HG03135 (cell line): ENCODE data around the gene PCDHA8.
"Not testable (repeated sequence)": the region's sequence is repeated elsewhere in the genome, so short reads cannot be mapped to it uniquely, and the experiment has no call there.

ENCODE experiments used
- ATAC-seq: cut with Tn5 transposase; IDR thresholded peaks from one replicate; pipeline ENCODE4 v1.9.1; 2021; ENCODE audit warnings: mild to moderate bottlenecking, moderate library complexity; ENCODE audit not compliant: unreplicated experiment

PCDHA8 gene

DNA sequence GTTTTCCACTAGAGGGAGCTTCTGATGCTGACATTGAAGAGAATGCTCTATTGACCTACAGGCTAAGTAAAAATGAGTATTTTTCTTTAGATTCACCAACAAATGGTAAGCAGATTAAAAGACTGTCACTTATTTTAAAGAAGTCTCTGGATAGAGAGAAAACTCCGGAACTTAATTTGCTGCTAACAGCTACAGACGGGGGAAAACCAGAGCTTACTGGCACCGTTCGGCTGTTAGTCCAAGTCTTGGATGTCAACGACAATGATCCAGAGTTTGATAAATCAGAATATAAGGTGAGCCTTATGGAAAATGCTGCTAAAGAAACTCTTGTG lies 28.5 kb downstream of the PCDHA8 start:
- ATAC-seq, result no peak

DNA sequence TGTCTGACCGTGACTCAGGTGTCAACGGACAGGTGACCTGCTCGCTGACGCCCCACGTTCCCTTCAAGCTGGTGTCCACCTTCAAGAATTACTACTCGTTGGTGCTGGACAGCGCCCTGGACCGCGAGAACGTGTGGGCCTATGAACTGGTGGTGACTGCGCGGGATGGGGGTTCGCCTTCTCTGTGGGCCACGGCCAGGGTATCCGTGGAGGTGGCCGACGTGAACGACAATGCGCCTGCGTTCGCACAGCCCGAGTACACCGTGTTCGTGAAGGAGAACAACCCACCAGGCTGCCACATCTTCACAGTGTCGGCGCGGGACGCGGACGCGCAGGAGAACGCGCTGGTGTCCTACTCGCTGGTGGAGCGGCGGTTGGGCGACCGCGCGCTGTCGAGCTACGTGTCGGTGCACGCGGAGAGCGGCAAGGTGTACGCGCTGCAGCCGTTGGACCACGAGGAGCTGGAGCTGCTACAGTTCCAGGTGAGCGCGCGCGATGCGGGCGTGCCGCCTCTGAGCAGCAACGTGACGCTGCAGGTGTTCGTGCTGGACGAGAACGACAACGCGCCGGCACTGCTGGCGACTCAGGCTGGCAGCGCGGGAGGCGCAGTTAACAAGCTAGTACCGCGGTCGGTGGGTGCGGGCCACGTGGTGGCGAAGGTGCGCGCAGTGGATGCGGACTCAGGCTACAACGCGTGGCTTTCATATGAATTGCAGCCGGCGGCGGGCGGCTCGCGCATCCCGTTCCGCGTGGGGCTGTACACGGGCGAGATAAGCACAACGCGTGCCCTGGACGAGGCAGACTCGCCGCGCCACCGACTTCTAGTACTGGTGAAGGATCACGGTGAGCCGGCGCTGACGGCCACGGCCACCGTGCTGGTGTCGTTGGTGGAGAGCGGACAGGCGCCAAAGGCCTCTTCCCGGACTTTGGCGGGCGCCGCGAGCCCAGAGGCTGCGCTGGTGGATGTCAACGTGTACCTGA lies 29.5 kb downstream of the PCDHA8 start:
- no peak for ATAC-seq

GRCh38 chr5:140875085-140876065 lies 34.4 kb downstream of the PCDHA8 start, which contains the start of gene PCDHA12:
Gene PCDHA12, plus strand, starts transcription at chr5:140875308. Its CDS starts 165 bp downstream, at chr5:140875473.
- no peak for ATAC-seq

- ATAC-seq, result not testable (repeated sequence)
Measured at GRCh38 chr5:140876541-140877261, 35.7 kb downstream of the PCDHA8 start.

DNA sequence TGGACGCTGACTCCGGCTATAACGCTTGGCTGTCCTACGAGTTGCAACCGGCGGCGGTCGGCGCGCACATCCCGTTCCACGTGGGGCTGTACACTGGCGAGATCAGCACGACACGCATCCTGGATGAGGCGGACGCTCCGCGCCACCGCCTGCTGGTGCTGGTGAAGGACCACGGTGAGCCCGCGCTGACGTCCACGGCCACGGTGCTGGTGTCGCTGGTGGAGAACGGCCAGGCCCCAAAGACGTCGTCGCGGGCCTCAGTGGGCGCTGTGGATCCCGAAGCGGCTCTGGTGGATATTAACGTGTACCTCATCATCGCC lies 36.2 kb downstream of the PCDHA8 start:
- no peak for ATAC-seq

DNA sequence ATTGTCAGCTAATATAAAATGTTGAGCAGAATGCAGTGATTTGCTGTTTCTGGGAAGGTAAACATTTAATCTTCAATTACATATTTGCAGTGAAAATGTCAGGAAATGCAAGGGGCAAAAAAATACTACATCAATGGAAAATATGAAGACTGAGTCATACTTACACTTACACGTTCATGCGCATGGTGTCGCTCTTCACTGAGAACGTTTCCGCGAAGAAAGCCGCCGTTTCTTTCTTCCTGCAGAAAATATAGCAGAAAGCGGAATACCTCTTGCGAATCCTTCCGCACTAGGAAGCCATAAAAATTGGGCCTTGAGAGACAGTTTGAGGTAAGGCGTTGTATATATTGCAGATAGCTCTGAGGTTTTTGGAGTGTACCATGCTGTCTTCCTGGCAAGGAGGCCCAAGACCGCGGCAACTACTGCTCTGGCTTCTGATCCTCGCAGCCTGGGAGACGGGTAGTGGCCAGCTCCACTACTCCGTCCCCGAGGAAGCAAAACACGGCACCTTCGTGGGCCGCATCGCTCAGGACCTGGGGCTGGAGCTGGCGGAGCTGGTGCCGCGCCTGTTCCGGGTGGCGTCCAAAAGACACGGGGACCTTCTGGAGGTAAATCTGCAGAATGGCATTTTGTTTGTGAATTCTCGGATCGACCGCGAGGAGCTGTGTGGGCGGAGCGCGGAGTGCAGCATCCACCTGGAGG lies 41.1 kb downstream of the PCDHA8 start, which contains the start of gene PCDHA13:
TSS of gene PCDHA13 (plus strand) at position 236 of the 702 bp plus-strand sequence. CDS start at position 381, 145 bp downstream.
- ATAC-seq, result no peak

GRCh38 chr5:140882591-140882899 lies 41.6 kb downstream of the PCDHA8 start:
- ATAC-seq, result no peak

DNA sequence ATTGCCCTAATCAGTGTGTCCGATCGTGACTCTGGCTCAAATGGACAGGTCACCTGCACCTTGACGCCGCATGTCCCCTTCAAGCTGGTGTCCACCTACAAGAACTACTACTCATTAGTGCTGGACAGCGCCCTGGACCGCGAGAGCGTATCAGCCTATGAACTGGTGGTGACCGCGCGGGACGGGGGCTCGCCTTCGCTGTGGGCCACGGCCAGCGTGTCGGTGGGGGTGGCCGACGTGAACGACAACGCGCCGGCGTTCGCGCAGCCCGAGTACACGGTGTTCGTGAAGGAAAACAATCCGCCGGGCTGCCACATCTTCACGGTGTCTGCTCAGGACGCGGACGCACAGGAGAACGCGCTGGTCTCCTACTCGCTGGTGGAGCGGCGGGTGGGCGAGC lies 42.4 kb downstream of the PCDHA8 start:
- no peak for ATAC-seq

DNA sequence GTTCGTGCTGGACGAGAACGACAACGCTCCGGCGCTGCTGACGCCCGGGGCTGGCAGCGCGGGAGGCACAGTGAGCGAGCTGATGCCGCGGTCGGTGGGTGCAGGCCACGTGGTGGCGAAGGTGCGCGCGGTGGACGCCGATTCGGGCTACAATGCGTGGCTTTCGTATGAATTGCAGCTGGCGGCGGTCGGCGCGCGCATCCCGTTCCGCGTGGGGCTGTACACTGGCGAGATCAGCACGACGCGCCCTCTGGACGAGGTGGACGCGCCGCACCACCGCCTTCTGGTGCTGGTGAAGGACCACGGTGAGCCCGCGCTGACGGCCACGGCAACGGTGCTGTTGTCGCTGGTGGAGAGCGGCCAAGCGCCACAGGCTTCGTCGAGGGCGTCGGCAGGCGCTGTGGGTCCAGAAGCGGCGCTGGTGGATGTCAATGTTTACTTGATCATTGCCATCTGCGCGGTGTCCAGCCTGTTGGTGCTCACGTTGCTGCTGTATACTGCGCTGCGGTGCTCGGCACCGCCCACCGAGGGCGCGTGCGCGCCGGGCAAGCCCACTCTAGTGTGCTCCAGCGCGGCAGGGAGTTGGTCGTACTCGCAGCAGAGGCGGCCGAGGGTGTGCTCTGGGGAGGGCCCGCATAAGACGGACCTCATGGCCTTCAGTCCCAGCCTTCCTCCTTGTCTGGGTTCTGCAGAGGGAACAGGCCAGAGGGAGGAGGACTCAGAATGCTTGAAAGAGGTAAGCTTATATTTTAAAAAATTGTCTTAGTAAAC lies 43.1 kb downstream of the PCDHA8 start:
- no peak for ATAC-seq
